T-helper 1 cell treated with Interleukin-12 subunit alpha and Interleukin-12 subunit beta and Interleukin-4 antibody, amounts not matched to agents 30 ng/mL and 1 ng/mL, for 36 hours (primary cell): ENCODE results near the gene C1orf210. TPM values are rescaled to one million over a fixed set of nuclear protein-coding genes. Genes with fewer than 3 reads are reported as not detected.

Experiments
- intact Hi-C: fragments of 100-400 bp; cut with micrococcal nuclease; formaldehyde crosslinking; loops from one replicate; pipeline ENCODE4 v1.15.1; 2024
- total RNA-seq: library from RNA; stranded (reverse); gene quantifications from 2 replicates; pipeline ENCODE4 v1.2.3, GENCODE V29; 2022

Gene C1orf210
- total RNA-seq, 1 donor from 2014 or later: not detected

DNA sequence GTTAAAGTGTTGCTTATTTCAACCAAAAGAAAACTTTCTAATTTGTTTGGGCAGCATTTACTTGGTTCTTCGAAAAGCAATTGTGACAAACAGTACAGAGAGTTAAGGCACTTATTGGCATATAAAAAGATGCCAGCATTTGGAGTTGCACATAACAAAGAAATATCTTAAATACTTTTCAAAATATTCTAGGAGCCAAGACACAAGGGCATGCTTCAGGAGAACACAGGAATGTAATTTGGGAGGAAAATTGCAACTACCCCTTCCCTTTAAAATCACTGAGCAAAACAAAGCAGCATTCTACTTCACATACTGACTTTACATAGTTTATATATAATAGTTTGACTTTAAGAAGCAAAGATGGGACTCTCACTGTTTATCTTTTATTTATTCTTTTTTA is 10.8 kb upstream of the C1orf210 start:
- intact Hi-C loops: loop anchor here (5.0 kb wide), 1 partner anchor 69 kb away; no protein-coding TSS in a partner anchor

GRCh38 chr1:43294761-43295160 is 9.4 kb upstream of the C1orf210 start:
- intact Hi-C loops: loop anchor here (2.0 to 5.0 kb wide), 2 partner anchors 20 to 67 kb away; no protein-coding TSS in a partner anchor

- intact Hi-C loops: loop anchor here (2.0 kb wide), 1 partner anchor 19 kb away; no protein-coding TSS in a partner anchor
These were observed 8.7 kb upstream of the C1orf210 start for GRCh38 chr1:43293896-43294760.

DNA sequence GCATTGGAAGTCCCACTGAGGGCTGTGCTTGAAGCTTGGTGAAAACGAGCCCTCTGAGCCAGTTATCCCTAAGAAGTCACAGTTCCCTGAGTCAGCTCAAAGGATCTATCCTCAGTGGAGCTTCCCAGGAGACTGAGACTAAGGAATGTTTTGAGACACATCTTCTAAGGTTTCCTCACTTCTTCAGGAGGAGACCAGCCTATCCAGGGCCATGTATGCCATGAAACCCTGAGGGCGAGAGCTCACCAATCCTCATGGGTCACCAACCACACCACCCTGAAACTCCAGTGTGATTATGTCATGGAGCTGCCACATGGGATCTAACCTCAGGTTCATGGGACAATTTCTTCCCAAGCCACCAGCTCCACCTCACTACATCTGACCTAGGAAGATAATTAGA is 7.8 kb upstream of the C1orf210 start:
- intact Hi-C loops: no loop called here

DNA sequence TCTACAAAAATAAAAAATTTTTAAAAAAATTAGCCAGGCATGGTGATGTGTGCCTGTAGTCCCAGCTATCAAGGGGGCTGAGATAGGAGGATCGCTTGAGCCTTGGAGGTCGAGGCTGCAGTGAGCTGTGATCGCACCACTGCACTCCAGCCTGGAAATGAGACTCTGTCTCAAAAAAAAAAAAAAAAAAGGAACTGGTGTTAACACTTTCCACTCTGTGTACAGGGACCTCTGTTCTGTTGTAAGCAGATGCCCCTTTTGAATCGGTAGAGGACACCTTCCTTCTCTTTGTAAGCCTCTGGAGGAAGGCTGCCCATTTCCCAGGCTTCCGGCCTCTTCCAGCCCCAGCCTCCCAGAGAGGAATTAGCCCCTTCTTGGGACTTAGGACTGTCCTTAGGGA is 7.3 kb upstream of the C1orf210 start:
- intact Hi-C loops: no loop called here

DNA sequence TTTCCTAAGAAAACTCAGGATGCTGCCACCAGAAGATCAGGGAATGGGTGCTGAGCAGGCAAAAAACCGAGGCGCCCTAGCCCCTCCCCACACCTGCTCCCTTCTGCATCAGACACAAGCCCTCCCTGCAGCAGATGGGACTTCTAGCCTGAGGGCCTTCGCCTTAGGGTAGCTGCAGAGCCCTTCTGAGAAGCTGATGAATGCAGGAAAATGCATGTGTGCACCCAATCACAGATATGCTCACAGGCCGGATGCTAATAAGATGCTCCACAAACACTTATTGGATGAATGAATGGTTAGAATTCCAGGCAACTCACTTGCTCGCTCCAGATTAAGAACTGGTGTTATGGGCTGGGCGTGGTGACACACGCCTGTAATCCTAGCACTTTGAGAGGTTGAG is 6.8 kb upstream of the C1orf210 start:
- intact Hi-C loops: no loop called here

GRCh38 chr1:43288785-43289706 is 3.7 kb upstream of the C1orf210 start:
- intact Hi-C loops: no loop called here

DNA sequence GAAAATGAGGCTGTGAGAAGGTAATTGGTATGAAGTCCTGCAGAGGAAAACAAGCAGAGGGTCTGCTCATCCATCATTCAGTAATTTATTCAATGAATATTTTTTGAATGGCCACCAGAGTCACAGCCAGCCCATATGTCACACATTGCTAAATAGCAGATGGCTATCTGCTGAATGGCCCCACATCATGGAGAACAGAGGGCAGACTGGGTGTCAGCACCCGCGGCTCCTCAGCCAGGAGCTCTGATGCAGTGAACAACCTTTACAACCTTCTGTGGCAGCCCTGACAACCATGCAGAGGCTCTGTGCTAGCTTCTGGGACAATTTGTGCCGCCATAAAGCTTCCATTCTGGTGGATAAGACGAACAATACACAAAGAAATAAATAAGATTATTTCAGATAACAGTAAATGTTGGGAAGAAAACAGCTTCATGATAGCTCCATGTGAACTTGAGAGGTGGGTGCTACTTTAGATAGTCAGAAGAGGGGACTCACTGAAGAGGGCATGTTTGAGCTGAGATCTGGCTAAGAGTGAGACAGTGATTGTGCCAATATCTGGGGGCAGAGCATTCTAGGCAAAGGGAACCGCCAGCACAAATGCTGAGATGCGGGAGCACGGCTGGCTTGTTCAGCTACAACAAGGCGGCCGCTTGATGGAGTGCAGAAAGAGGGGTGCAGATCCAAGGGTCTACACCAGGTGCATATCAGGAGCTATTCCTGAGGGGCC is 2.8 kb upstream of the C1orf210 start:
- intact Hi-C loops: no loop called here

GRCh38 chr1:43286533-43286932 is 1.2 kb upstream of the C1orf210 start:
- intact Hi-C loops: no loop called here

DNA sequence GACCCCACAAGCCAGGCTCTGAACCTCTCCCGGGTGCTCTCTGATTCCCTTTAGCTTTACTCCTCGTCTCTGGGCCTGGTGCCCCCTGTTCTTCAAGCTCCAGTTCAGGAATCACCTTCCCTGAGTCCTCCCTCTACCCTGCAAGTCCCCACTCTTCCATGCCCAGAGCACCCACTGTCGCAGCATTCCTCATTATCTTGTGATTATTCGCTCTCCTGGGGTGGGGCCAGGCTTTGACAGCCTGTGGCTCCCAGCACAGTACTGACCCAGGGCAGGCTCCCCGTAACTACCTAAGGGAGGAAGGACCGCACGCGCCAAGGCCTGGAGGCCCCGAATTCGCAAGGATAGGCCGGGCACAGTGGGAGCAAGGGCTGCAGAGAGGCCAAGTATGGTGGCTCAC is 734 bp upstream of the C1orf210 start:
- intact Hi-C loops: no loop called here

DNA sequence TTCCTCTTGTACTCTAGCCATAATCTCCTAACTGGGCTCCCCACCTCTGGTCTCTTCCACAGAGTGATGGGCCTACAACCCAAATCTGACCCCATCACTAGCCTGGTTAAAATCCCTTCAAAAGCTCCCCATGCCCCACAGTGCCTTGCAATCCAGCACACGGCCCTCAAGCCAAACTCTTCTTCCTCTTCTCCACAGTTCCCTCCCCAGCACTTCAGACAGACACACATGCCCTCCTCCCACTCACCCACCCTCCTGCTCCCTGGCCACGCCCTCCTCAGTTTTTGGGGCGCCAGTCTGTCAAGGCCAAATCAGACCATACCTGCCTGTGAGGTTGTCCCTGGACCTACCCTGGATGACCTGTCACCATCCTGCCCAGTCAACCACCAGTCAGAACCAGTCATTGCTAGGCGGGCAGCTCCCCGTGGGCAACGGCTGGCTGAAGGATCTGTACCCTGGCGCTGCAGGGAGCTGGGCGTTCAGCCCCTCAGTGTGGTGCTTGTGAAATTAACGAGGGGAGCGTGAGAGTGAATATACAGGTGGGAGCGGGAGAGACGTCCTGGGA is 753 bp downstream of the C1orf210 start:
- intact Hi-C loops: no loop called here

DNA sequence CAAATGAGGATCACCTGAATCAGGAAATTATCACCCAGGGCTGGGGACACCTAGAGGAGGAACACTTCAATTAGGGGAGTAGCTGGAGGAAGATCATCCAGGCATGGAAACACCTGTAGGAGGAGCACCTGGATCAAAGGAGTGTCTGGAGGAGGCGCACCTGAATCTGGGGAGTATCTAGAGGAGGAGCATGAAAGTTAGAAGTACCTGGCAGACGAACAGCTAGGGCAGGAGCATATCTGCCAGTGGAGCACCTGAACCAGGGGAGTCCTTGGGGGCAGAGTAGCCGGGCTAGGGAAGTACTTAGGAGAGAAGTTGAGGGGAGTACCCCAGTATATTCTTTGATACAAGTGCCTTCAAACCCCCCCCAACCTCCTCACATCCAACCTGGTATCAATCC is 1.3 kb downstream of the C1orf210 start:
- intact Hi-C loops: no loop called here

- intact Hi-C loops: no loop called here
These were observed 2.9 kb downstream of the C1orf210 start for GRCh38 chr1:43282220-43283195.

DNA sequence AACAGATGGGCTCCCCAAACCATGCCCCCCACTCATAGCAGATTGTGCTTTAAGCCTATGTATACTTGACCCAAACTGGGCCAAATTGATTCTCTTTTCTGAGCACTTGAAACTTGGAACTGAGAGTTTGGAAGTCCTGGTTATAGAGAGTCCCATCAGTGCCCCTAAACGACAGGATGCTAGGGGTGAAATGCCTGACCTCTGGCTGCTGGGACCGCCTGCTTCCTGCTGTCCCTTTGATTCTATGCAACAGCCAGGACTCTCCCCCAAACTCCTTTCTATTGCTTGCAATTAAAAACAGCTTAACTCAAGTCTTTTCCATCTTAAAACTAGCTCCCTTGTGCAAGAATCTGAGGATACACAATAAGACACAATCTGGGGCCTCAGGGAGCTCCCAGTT is 4.7 kb downstream of the C1orf210 start:
- intact Hi-C loops: no loop called here

DNA sequence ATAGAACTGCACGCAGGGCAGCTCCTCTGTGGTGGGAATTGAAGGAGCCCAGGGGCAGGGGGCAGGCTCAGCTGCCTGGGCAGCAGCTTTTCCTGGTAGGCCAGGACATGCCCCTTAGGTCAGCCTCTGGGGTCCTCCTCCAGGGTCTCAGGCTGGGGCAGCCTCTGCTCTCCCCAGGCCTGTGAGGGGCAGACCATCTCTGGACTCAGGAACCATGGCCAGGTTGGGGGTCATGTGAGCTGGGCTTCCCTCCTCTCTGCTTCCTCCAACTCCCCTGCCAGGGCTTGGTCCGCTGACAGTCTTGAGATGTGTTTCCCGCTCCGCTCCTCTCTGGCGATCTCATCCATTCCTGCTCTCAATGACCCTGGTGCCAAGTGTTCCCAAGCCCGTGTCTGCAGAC is 5.7 kb downstream of the C1orf210 start:
- intact Hi-C loops: no loop called here

DNA sequence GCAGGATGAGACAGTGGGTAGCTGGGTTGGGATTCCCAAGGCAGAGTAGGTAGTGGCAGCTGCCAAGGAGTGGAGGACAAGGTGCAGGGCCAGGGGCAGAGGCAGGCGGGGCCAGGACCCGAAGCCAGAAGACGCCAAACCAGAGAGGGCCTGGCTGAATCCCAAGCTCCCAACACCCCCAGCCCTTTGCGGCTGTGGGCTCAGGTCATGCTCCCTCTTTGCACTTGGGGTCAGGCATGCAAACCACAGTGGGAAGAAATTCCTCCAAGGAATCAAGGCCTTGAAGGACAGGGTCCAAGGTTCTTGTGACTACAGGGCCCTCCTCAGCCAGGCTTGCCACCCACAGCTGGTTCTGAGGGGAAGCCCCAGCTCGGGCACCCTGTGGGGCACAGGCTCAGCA is 6.2 kb downstream of the C1orf210 start:
- intact Hi-C loops: no loop called here

DNA sequence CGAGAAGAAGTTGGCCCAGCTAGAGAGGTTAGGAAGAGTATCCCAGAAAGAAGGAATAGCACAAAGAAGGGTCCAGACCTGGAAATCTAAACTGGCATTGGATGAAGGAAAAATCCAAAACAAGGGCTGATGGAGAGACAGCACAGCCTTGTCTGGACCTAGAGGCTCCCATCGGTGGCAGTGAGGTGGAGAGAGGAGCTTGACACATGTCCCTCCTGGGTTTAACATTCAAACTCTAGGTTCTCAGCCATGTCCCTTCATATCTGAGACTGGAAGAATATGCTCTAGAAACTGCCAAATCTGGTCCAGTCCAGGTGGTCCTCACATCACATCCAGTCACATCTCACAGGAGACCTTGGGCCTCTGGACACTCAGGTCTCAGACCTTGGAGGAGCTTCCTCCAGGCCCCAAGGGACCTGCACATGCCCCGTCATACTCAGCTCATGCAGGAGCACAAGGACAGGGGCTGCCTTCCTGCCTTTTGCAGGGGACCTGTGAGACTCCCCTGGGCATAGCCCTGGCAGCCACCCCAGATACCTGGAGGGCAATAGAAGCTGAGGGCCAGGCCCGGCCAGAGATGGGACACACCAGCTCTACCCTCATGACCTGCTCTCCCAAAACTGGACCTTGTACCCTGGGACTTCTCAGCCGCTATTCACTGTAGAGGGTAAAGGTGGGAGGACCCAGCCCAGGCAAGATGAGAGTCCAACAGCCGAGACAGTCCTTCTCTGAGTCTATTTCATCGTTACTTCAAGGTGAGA is 8.1 kb downstream of the C1orf210 start:
- intact Hi-C loops: no loop called here

DNA sequence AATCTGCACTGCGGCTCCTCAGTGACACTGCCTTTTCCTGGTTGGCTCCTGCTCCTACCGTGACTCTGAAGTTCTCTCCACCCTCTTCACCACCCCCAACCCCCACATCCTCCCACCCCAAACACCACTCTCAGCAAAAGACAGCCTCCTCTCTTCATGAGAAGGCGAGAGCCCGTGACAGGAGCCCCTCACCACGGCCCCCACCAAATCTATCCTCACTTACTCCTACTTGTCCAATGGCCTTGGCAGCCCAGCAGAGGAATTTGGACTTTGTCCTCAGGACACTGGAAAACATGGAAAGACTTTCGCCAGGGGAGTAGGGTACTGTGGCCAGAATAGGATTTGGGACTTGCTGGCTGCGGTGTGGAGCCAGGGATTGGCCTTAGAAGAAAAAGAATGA is 8.7 kb downstream of the C1orf210 start:
- intact Hi-C loops: no loop called here
